ENCODE data around the gene MYL3.
"Not testable (repeated sequence)": the region's sequence is repeated elsewhere in the genome, so short reads cannot be mapped to it uniquely, and the experiment has no call there.

MYL3 gene

DNA sequence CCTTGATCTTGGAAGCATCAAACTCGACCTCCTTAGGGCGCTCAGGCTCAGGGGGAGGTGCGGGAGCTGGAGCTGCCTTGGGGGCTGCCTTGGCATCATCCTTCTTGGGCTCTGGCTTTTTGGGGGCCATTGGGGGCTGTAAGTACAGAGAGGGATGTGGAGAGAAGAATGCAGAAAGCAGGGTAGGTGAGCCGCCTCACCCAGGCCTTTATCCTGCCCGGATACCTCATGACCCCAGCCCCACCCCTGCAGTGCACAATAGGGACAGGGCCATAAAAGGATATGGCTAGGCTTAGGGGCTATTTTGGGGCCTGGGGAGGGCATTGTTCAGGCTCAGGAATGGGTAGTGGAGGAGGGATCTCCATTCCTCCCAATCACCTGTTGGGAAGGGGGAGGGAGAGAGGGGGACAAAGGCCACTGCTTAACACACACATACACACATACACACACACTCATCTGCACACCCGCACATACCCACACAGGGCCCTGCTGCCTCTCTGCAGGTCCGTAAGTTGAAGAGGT, at the start of gene MYL3:
TSS of gene MYL3 (minus strand) at position 184 of the 522 bp plus-strand sequence. CDS start at position 130, 54 bp downstream.
- DNase-seq, result no peak

DNA sequence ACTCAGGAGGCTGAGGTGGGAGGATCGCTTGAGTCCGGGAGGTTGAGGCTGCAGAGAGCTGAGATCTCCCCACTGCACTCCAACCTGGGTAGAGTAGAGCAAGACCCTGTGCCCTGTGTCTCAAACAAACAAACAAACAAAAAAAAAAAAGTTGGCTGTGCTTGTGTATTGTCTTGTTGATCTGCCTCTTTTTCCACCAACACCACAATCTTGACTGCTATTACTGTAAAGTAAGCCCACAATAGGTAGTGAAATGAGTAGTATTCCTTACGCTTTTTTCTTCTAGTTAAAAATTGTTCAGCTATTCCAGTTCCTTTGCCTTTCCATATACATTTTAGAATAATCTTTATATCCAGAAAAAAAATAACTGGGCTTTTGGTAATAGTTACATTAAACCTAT, 49.7 kb upstream of the MYL3 start:
- DNase-seq, result no peak

DNA sequence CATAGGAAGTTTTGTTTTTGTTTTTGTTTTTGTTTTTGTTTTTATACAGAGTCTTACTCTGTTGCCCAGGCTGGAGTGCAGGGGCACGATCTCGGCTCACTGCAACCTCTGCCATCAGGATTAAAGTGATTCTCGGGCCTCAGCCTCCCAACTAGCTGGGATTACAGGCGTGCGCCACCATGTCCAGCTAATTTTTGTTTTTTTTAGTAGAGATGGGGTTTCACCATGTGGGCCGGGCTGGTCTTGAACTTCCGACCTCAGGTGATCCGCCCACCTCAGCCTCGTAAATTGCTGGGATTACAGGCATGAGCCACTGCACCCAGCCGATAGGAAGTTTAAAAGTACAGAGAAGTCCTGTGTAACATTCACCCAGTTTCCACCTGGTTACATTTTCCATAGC, 47.7 kb upstream of the MYL3 start:
- DNase-seq, result not testable (repeated sequence)

DNA sequence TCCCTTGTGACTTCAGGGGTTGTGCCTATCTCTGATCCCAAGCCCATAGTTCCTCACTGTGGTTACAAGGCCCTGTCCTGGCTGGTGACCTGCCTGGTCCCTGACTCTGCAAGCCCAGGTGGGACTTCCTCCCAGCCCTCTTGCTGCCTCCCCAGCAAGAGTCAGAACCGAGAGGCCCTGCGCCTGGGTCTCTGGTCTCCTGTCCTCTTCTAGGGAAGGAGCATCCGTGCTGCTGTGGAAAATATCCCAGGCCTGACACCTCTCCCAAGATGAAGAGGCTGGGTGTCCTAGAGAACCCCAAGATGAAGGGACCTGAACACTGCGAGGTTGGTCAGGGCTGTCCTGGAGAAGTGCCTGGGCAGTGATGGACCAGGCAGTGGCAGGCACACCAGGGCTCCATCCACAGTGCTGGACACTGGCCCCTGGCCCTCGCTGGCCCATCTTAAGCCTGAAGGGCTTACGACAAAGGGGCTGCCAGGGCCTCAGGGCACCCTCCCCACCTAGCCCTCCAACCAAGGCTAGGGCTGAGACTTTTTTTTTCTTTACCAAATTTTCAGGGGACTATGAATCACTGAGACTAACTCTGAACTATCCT, 47.0 kb upstream of the MYL3 start:
- no peak for DNase-seq

DNA sequence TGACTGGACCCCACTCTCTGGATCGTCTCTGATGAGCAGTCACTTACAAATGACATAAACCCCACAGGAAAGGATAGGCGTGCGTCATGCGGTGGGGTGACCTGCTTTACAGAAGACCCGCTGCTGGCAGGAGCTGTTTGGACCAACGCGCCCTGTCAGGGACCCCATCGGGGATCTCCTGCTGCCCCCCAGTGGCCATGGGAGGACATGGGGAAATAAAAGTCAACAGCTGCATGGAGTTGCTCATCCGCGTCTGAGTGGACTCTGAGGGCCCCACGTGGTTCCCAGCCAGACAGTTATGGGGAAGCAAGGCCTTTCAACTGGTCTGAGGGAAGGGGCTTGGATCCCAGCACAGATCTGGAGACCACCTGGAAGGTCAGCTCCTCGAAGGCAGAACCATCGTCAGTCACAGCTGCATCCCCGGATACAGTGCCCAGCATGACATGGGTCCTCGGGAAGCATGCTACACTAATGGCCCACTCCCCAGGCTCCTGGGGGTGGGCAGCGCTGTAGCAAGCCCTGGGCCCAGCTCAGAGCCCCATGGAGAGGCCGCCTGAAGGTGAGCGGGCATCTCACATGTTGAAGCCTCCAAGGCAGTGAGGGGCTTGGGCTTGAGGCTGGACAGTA, 46.4 kb upstream of the MYL3 start:
- DNase-seq, result peak; percentile 88

DNA sequence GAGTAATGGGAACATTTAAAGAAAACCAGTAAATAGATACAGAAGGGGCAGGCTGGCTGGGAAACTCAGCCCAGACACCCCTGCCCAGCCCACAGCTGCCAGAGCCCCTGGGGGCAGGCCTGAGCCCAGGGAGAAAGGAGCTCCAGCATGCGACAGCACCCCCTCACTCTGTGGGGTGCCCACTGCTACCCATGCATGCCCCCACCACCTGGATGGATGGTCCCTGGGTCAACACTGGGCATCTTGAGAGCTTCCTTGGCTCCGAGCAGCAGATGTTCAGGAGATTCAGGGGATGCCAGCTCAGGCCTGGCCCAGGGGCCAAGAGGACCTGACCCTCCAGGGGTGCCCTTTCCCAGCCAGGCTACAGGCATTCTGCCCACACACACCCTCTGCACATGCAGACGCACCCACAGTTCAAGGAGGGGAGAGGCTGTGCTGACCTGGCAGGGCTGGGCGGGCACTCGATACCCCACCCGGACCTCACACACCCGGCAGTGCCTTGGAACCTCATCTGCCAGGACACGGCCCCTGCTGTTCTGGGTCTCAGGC, 45.8 kb upstream of the MYL3 start:
- DNase-seq, result no peak

DNA sequence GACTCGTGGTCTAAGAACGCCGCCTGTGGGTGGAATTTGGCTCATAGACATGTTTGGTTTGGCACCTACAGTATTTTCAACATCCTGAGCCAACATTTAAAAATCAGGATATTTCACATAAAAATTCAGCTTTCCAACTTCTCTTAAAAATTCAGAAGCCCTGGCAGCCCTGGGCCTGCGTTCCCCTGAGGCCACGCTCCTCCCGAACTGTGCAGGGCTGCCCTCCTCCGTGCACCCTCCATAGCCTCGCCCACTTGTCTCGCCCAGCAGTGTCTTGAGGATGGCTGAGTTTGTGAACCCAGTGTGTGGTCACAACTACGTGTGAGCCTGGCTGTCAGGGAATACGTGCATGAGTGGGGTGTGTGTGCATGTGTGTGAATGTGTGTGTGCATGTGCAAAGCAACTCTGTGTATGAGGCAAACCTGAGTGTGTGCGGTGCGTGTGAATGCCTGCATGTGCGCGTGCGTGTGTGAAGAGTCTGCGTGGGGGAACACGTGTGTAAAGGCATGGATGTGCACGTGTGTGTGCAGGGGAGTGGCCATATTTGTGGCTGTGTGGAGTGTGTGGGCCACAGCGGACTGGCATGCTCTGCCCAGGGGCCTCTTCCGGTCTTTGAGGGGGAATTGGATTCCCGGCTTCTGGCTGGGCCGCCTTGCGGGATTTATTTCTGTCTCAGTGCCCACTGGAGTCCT, 45.2 kb upstream of the MYL3 start:
- DNase-seq, result no peak

DNA sequence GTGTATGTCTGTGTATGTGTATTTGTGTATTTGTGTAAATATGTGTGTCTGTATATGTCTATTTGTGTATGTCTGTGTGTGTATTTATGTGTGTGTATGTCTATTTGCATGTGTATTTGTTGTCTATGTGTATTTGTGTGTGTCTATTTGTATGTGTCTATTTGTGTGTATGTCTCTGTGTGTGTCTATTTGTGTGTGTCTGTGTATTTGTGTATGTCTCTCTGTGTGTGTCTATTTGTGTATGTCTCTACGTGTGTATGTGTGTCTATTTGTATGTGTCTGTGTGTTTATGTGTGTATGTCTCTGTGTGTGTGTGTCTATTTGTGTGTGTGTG, 44.7 kb upstream of the MYL3 start:
- DNase-seq, result no peak

DNA sequence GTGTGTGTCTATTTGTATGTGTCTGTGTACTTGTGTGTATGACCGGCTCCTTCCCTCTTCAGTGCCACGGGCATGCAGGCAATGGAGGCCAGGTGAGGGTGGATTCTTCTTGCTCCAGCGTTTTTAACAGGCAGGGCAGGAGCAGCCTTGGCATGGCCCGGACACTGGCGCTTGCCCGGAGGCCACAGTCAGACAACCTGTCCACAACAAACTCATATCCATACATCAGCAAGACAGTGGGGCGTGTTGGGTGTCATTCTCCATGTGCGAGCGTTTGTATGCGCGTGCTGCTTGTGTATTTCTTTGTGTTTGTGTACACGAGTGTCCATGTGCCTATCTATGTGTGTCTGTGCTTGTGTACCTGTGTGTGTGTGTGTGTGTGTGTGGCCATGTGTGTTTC, 44.0 kb upstream of the MYL3 start:
- no peak for DNase-seq

DNA sequence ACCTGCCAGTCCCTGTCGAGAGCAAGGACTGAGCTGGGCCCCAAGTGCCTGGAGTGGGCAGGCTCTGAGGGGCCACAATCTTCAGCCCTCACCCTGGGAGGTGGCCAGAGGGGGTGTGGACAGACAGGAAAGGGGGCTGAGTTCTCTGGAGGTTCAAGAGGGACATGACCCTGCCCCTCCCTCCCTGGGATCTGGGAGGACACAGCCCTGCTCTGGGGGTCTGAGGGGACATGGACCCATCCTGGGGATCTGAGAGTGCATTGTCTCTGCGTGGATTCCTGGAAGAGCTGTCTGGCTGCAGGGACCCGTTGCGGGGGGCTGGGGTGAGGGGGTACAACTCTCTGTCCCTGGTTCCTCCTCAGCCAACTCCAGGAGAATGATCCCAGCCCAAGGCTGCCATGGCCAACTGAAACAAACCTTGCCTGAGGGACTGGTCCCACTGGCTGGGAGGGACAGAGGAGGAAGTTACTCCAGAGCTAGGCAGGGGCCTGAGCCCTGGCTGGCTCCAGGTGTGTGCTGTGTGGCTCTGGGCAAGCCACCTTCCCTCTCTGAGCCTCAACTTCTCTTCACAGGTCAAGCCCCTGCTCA, 43.3 kb upstream of the MYL3 start:
- no peak for DNase-seq

DNA sequence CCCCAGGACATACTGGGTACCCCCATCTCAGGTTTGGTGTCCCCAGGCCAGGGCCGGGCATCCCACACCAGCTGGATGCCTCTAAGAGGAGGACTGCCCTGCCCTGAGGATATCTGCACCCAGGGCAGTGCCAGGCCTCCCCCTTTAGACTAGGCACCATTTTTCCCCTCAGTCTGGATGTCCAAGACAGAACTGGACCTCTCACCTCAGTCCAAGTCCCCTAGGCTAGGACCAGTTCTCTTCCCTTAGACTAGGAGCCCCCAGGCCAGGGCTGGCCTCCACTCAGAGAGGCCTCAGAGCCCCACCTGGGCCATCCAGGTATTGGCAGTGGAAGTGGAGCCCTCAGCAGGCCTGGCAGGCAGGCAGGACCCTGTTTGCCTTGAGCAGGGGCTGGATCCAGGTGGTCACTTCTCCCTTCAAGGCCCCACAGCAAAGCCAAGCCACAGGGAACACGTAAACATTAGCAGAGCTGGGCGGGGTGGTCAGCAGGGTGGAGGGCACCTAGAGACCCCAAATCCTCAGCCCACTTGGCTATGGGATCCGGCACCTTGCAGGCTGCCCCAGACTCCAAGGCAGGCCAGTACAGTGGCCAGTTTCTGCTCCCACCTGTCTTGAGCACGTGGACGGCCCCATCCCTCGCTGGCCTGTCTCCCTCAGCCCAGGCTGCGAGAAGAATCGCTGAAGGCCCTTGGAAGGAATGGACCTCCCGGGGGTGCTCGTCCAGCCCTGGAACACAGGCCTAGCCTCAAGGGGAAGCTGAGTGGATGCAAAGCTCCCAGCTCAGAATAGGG, 42.6 kb upstream of the MYL3 start:
- no peak for DNase-seq

DNA sequence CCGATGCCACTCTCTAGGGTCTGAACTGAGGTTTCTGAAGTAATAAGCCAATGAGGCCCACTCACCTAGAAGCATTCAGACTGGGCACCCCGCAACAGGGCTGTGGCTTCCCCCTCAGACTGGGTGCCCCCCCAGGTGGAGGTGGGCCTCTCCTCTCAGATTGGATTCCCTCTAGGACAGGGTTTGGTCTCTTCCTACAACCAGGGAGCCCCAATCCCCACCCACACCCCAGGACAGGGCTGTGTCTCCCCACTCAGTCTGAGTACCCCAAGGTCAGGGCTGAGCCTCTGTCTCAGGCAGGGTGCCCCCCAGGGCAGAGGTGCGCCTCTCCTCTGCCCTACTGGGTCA, 41.9 kb upstream of the MYL3 start:
- DNase-seq, result no peak

DNA sequence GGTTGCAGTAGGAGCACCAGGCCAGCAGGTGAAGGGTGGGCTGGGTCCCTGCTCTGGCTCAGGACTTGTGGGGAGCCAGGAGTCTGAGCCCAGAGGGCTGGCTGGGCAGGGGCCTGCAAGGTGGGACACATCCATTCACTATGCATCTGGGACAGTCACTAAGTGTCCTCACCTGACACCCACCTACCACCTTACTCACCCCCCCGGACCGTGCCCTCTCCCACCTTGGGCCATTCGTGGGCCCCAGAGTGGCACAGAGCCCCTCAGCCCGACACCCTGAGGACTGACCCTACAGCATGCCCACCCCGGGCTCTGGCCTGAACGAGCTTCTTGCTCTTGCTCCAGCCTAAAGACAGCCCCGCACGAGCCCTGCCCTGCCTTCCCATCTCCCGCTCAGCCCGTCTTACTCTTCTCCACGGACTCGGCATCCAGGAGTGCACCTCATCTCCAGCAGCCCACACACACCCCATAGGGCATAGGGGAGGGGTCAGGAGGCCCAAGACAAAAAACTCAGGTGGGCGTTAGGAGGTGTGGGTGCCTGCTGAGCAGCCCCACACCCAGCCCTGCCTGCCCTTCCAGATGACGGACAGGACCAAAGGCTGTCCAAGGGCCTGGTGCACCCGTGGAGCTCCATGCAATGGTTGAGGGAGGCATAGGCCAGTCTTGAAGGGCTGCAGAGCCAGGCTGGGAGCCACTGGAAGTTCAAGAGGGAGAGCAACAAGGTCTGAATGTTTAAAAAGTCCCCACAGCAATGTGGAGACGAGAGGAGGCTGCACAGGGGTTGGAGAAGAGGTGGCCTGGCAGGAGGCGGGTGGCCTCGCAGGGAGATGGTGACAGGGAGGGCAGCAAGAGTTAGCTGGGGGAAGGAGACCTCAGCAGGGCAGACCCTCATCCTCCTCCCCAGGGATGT, 41.3 kb upstream of the MYL3 start:
- no peak for DNase-seq

DNA sequence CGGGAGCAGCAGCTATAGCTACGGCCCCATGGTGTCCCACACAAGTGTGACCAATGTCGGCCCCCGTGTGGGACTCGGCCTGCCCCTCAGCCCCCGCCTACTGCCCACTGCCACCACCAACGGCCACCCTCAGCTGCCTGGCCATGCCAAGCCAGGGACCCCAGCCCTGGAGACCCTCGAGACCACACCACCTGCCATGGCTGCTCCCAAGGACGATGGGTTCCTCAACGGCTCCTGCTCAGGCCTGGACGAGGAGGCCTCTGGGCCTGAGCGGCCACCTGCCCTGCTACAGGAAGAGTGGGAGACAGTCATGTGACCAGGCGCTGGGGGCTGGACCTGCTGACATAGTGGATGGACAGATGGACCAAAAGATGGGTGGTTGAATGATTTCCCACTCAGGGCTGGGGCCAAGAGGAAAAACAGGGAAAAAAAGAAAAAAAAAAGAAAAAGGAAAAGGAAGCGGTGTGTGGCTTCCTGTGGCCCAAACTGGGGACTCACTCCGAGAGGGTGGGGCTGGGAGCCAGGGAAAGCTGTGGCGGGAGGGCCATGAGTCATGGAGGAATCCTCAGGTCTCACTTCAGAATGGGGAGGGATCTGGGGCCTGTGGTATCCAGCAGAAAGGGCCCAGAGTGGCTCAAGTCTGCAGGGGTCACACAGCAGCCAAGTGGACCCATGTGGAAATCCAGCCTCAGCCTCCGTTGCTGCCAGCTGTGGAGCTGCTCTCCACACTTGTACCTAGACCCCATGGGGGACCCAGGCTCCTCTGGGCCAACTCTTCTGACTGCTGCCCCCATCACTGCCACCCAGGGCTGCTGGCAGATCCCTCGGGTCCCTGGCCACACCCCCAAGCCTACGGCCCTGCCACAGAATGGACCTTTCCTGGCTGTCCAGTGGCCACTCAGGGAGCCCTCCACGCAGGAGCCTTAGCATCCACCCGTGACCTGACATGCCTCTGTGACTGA, 40.4 kb upstream of the MYL3 start:
- no peak for DNase-seq

DNA sequence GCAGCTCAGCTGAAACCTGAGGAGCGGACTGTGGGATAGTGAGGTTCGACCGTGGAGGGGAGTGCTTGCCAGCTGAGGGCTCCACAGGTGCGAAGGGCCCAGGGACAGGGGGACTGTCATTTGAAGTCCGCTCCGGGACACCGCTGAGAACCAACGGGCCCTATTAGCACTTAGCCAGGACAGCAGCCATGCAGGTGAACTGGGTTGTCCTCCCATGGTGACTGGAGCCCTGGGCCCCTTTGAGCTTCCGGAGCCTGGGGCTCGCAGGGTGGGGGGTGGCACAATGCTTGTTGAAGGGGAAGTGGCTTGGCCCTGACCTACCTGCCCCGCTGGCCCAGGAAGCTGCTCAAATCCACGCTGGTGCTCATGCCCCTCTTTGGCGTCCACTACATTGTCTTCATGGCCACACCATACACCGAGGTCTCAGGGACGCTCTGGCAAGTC, 39.0 kb upstream of the MYL3 start:
- DNase-seq, result no peak

DNA sequence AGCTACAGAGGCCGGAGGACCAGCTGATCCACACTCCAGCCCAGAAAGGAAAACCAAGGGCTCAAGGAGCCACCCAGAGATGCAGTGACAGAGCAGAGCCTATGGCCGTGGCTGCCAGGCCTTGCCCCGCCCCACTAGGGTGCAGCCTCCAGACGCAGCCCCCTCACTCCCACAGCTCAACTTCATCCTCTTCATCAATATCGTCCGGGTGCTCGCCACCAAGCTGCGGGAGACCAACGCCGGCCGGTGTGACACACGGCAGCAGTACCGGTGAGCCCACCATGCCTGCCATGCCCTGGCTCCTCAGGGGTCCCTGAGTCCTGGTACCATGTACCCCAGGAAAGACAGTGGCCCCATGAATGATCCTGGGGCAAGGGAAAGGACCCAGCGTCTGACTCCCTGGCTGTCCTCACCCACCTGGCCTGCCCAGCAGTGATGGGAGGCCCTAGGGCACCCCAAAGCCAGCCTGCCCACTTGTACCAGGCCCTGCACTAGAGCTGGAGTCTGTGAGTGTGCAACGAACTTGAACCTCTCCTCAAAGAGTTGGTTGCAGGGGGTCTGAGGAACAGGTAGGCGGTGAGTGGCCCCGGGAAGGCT, 38.4 kb upstream of the MYL3 start:
- no peak for DNase-seq

DNA sequence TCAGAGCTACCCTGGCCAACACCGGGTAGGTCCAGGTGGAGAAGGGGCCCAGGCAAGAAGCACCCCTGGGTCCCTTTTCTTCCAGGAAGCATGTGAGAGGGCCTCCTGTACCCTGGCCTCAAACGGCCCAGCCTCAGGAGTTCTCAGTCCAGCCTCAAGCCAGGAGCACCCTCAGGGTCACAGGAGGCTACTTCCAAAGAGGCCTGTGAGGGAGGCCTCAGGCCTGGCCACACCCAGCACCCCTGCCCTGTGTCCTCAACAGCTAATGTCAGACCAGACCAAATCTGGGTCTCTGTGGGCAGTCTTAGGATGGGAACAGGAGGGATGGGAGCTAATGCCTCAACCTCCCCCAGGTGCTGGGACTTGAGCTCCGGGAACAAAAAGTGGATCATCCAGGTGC, 37.8 kb upstream of the MYL3 start:
- no peak for DNase-seq

DNA sequence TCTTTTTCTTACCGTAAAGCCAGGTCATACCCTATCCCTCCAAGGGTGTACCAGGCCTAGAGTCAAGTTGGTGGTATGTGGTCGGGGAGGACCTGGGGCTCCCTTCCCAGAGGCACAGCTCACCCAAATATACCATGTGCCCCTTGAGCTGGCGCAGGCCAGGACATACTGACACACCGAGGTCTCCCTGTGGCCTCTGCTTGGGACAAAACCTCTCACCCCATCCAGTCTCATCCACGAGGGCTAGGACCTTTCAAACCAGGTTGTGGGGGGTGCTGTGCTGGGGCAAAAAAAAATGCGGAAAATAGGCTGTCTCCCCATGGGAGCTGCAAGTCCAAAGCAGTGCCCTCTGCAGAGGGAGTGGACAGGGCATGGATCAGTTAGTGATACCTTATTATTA, 37.1 kb upstream of the MYL3 start:
- DNase-seq, result no peak

DNA sequence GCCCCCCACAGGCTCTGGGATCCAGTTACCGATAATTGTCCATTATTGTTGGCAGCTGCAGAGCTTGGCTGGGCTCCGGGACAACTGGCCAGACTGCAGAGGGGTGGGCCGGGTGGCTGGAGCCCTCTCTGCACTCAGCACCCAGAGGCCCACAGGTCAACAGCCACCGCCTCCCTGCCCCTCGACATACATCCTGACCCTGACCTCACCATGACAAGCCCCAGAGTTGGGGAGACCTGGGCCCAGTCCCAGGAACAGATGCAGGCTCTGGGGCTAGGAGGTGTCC, 36.7 kb upstream of the MYL3 start:
- DNase-seq, result no peak
